SK-N-SH (cell line): Measurements from ENCODE around the gene TMEM95. TPM values are rescaled to one million over a fixed set of nuclear protein-coding genes. Genes with fewer than 3 reads are reported as not detected.

Experiments
- CTCF ChIA-PET: fragments of 300-600, 350-600 bp; formaldehyde crosslinking; extraction: SDS; loops from one replicate; lab custom pipeline; 2021; lab: Yijun Ruan, JAX
- POLR2A ChIA-PET: fragments of 350-600 bp; sonication (Branson Sonifier 250); formaldehyde crosslinking; extraction: SDS; loops from one replicate; lab custom pipeline; 2020; ENCODE audit warnings: antibody characterized with exemption, inconsistent platforms; lab: Yijun Ruan, JAX
- DNase-seq: peaks from one replicate; pipeline ENCODE4 v3.0.0; 2012
- H2AFZ ChIP-seq: fragments of 200-600 bp; sonication (generic); 2 replicates; pipeline ENCODE4 v1.8.1; 2016; ENCODE audit warnings: antibody characterized with exemption, mild to moderate bottlenecking, low read depth
- H3F3A ChIP-seq: fragments of 200-600 bp; sonication (generic); replicated peaks from 2 replicates; pipeline ENCODE3; 2016; ENCODE audit warnings: antibody characterized with exemption, mild to moderate bottlenecking; ENCODE audit not compliant: insufficient read depth
- H3K27ac ChIP-seq, 2 experiments: fragments of 200-500 bp in 1 of 2; fragments of 200-600 bp in 1 of 2; sonication (Bioruptor generic) in 1 of 2; sonication (generic), shearing (Covaris generic) in 1 of 2; 2 replicates each; pipeline versions ENCODE4 v1.5.1 to v1.6.1; 2014 to 2016; ENCODE audit warnings: low read depth in 2 of 2, inconsistent platforms in 1 of 2, low read length in 1 of 2, mild to moderate bottlenecking in 1 of 2, mixed read lengths in 1 of 2
- H3K27me3 ChIP-seq: fragments of 200-600 bp; sonication (generic), shearing (Covaris generic); 2 replicates; pipeline ENCODE4 v1.6.1; 2016; ENCODE audit warnings: mixed run types; ENCODE audit not compliant: insufficient read depth
- H3K36me3 ChIP-seq, 2 experiments: fragments of 200-500 bp in 1 of 2; fragments of 200-600 bp in 1 of 2; sonication (Bioruptor generic) in 1 of 2; sonication (generic) in 1 of 2; replicated peaks in 1 of 2; 2 replicates each; pipeline versions ENCODE3 to v1.5.1; 2014 to 2016; ENCODE audit warnings: low read length in 1 of 2, mild to moderate bottlenecking in 1 of 2; ENCODE audit not compliant: insufficient read depth in 2 of 2, control insufficient read depth in 1 of 2
- H3K4me1 ChIP-seq, 2 experiments: fragments of 200-500 bp in 1 of 2; fragments of 200-600 bp in 1 of 2; sonication (Bioruptor generic) in 1 of 2; sonication (generic), shearing (Covaris generic) in 1 of 2; 2 replicates each; pipeline versions ENCODE4 v1.5.1 to v1.6.1; 2014 to 2016; ENCODE audit warnings: low read depth in 1 of 2, low read length in 1 of 2, mixed run types in 1 of 2; ENCODE audit not compliant: insufficient read depth in 2 of 2, control insufficient read depth in 1 of 2
- H3K4me2 ChIP-seq: fragments of 200-600 bp; sonication (generic), shearing (Covaris generic); 2 replicates; pipeline ENCODE4 v1.6.1; 2017; ENCODE audit warnings: mixed run types
- H3K4me3 ChIP-seq, 2 experiments: fragments of 200-500 bp in 1 of 2; fragments of 200-600 bp in 1 of 2; sonication (Bioruptor generic) in 1 of 2; sonication (generic), shearing (Covaris generic) in 1 of 2; 2 replicates each; pipeline versions ENCODE4 v1.5.1 to v1.8.1; 2014 to 2016; ENCODE audit warnings: low read depth in 2 of 2, inconsistent platforms in 1 of 2, low read length in 1 of 2, mild to moderate bottlenecking in 1 of 2, mixed read lengths in 1 of 2, moderate library complexity in 1 of 2
- H3K79me2 ChIP-seq: fragments of 200-600 bp; sonication (generic); 2 replicates; pipeline ENCODE4 v1.8.1; 2017; ENCODE audit warnings: mild to moderate bottlenecking; ENCODE audit not compliant: insufficient read depth
- H3K9ac ChIP-seq: fragments of 200-600 bp; sonication (generic); 2 replicates; pipeline ENCODE4 v1.6.1; 2017; ENCODE audit warnings: mixed run types
- H3K9me2 ChIP-seq: fragments of 200-600 bp; sonication (generic); 2 replicates; pipeline ENCODE4 v1.6.1; 2017; ENCODE audit warnings: mixed run types
- H3K9me3 ChIP-seq: fragments of 200-600 bp; sonication (generic); 2 replicates; pipeline ENCODE4 v1.6.1; 2017; ENCODE audit warnings: mixed run types, mild to moderate bottlenecking, moderate library complexity
- H4K20me1 ChIP-seq: fragments of 200-600 bp; sonication (generic); 2 replicates; pipeline ENCODE4 v1.6.1; 2017; ENCODE audit warnings: mild to moderate bottlenecking, mixed run types; ENCODE audit not compliant: insufficient read depth
- CHD2 ChIP-seq: fragments of 150-350 bp; IDR thresholded peaks from 2 replicates; pipeline ENCODE4 v1.6.1; 2018; ENCODE audit warnings: low read length; ENCODE audit not compliant: partially characterized antibody
- EP300 ChIP-seq, 2 experiments: IDR thresholded peaks; 2 replicates each; pipeline versions ENCODE4 v1.4.0 to v1.6.1; 2012; ENCODE audit warnings: borderline replicate concordance in 1 of 2, low read depth in 1 of 2, low read length in 1 of 2
- FOXJ3 ChIP-seq: sonication (generic); formaldehyde crosslinking; IDR thresholded peaks from 2 replicates; pipeline ENCODE4 v1.5.1; 2020; ENCODE audit warnings: mild to moderate bottlenecking, missing genetic modification reagents
- FOXM1 ChIP-seq: IDR thresholded peaks from 2 replicates; pipeline ENCODE4 v1.4.0; 2012; ENCODE audit warnings: low read depth, mild to moderate bottlenecking
- GABPA ChIP-seq: IDR thresholded peaks from 2 replicates; pipeline ENCODE4 v1.4.0; 2012; ENCODE audit warnings: low read depth, mild to moderate bottlenecking
- MEF2A ChIP-seq: IDR thresholded peaks from 2 replicates; pipeline ENCODE4 v1.4.0; 2012; ENCODE audit warnings: low read depth, borderline replicate concordance
- NRF1 ChIP-seq: IDR thresholded peaks from 2 replicates; pipeline ENCODE4 v1.6.1; 2012; ENCODE audit warnings: low read depth, mild to moderate bottlenecking, low read length
- POLR2AphosphoS5 ChIP-seq: IDR thresholded peaks from 2 replicates; pipeline ENCODE4 v1.6.1; 2012; ENCODE audit warnings: low read depth, low read length
- REST ChIP-seq: IDR thresholded peaks from 2 replicates; pipeline ENCODE4 v1.6.1; 2012; ENCODE audit warnings: mild to moderate bottlenecking, low read depth, low read length, moderate library complexity
- RXRA ChIP-seq: IDR thresholded peaks from 2 replicates; pipeline ENCODE4 v1.4.0; 2012; ENCODE audit warnings: low read depth, mild to moderate bottlenecking, borderline replicate concordance
- SIN3A ChIP-seq: IDR thresholded peaks from 2 replicates; pipeline ENCODE4 v1.6.1; 2012; ENCODE audit warnings: low read depth, mild to moderate bottlenecking, low read length, moderate library complexity, borderline replicate concordance
- SMC3 ChIP-seq: IDR thresholded peaks from 2 replicates; pipeline ENCODE4 v1.6.1; 2012; ENCODE audit warnings: low read depth, low read length, improper control_type of control experiment
- TEAD4 ChIP-seq: IDR thresholded peaks from 2 replicates; pipeline ENCODE4 v1.4.0; 2012; ENCODE audit warnings: mild to moderate bottlenecking, borderline replicate concordance; ENCODE audit not compliant: insufficient read depth
- USF1 ChIP-seq: IDR thresholded peaks from 2 replicates; pipeline ENCODE4 v1.4.0; 2012; ENCODE audit warnings: low read depth, borderline replicate concordance
- WGBS: methylation state at CpG from one replicate; pipeline ENCODE4 v1.1.6; 2017; ENCODE audit warnings: low lambda C conversion rate; 5-methylcytosine and 5-hydroxymethylcytosine counted together
- polyA plus RNA-seq, 3 experiments: library from polyadenylated mRNA; depleted of rRNA; stranded (reverse); fragments of >200 nt; gene quantifications; 2 replicates each; pipeline ENCODE4 v1.2.3, GENCODE V29; 2012
- TF ChIP-seq, protein P1 (sequence below): fragments of 200-600 bp; sonication (generic); IDR thresholded peaks from 2 replicates; pipeline ENCODE4 v1.6.1; 2017; ENCODE audit warnings: antibody characterized with exemption, mild to moderate bottlenecking, moderate library complexity
- TF ChIP-seq, protein P2 (sequence below): fragments of 150-350 bp; IDR thresholded peaks from 2 replicates; pipeline ENCODE4 v1.6.1; 2016; ENCODE audit warnings: mild to moderate bottlenecking, low read depth, low read length

Gene TMEM95
- polyA plus RNA-seq, 1 of the 3 experiments (the other 2 are of a cell fraction): not detected

- DNase-seq: no peak
These were observed 14.8 kb upstream of the TMEM95 start for GRCh38 chr17:7340179-7340578.

More at GRCh38 chr17:7340179-7340578, 14.8 kb upstream of the TMEM95 start:
- Histone ChIP-seq H3K9me2 (no peaks in the 10 kb centered on the region), H3K27ac (no peak overlapping the region), H2AFZ (no peak overlapping the region), H3K9me3 (no peaks in the 10 kb centered on the region), H3K4me1 (no peaks in the 10 kb centered on the region), H3K4me3 (no peak overlapping the region), H3K4me2 (no peak overlapping the region), H4K20me1 (no peaks in the 10 kb centered on the region), H3K27me3 (peaks cover 28% of the 10 kb centered on the region), H3F3A (no peaks in the 10 kb centered on the region), H3K36me3 (no peaks in the 10 kb centered on the region), H3K79me2 (no peaks in the 10 kb centered on the region), H3K9ac (no peak overlapping the region)
- POLR2A ChIA-PET: interaction anchor here (1.2 kb wide), 1 partner anchor 10 kb away, joined by 3 read pairs; no protein-coding TSS in a partner anchor
- CTCF ChIA-PET: interaction anchor here (0.9 to 2.0 kb wide), 3 partner anchors 10 to 292 kb away, joined by 3 to 6 read pairs (median 5); no protein-coding TSS in a partner anchor
- no peak for TF ChIP-seq FOXM1
- no peak for TF ChIP-seq FOXJ3 (CRISPR knock-in tag)
- no peak for TF ChIP-seq MEF2A
- no peak for TF ChIP-seq SMC3
- TF ChIP-seq POLR2AphosphoS5: no peak
- no peak for TF ChIP-seq NRF1
- no peak for TF ChIP-seq GABPA
- no peak for TF ChIP-seq USF1
- no peak for TF ChIP-seq CHD2
- TF ChIP-seq SIN3A: no peak
- TF ChIP-seq, protein P1, sequence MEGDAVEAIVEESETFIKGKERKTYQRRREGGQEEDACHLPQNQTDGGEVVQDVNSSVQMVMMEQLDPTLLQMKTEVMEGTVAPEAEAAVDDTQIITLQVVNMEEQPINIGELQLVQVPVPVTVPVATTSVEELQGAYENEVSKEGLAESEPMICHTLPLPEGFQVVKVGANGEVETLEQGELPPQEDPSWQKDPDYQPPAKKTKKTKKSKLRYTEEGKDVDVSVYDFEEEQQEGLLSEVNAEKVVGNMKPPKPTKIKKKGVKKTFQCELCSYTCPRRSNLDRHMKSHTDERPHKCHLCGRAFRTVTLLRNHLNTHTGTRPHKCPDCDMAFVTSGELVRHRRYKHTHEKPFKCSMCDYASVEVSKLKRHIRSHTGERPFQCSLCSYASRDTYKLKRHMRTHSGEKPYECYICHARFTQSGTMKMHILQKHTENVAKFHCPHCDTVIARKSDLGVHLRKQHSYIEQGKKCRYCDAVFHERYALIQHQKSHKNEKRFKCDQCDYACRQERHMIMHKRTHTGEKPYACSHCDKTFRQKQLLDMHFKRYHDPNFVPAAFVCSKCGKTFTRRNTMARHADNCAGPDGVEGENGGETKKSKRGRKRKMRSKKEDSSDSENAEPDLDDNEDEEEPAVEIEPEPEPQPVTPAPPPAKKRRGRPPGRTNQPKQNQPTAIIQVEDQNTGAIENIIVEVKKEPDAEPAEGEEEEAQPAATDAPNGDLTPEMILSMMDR: no peak
- TF ChIP-seq TEAD4: no peak
- TF ChIP-seq REST: no peak
- no peak for TF ChIP-seq EP300 (IDR thresholded peaks at IDR 0.05; ENCODE audit: borderline replicate concordance in 1 of 2, low read depth in 1 of 2, low read length in 1 of 2)
- TF ChIP-seq, protein P2, sequence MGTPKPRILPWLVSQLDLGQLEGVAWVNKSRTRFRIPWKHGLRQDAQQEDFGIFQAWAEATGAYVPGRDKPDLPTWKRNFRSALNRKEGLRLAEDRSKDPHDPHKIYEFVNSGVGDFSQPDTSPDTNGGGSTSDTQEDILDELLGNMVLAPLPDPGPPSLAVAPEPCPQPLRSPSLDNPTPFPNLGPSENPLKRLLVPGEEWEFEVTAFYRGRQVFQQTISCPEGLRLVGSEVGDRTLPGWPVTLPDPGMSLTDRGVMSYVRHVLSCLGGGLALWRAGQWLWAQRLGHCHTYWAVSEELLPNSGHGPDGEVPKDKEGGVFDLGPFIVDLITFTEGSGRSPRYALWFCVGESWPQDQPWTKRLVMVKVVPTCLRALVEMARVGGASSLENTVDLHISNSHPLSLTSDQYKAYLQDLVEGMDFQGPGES: no peak
- TF ChIP-seq RXRA: no peak
- 7% methylated on average over 2 of the region's 2 CpGs for WGBS
